ENCODE data around the gene DBNL.

GRCh38 chr7:44074349-44074695 is 29.8 kb downstream of the DBNL start:
- TF ChIP-seq CTCF (IDR thresholded peaks at IDR 0.05) = no peak
- TF ChIP-seq POLR2A (IDR thresholded peaks at IDR 0.05) = no peak
